GM18508 (cell line): Measurements from ENCODE around the gene NBL1.

Experiments
- ATAC-seq: cut with Tn5 transposase; IDR thresholded peaks from one replicate; pipeline ENCODE4 v1.9.1; 2021; ENCODE audit warnings: moderate number of reproducible peaks; ENCODE audit not compliant: insufficient read depth, unreplicated experiment

The NBL1 gene

DNA sequence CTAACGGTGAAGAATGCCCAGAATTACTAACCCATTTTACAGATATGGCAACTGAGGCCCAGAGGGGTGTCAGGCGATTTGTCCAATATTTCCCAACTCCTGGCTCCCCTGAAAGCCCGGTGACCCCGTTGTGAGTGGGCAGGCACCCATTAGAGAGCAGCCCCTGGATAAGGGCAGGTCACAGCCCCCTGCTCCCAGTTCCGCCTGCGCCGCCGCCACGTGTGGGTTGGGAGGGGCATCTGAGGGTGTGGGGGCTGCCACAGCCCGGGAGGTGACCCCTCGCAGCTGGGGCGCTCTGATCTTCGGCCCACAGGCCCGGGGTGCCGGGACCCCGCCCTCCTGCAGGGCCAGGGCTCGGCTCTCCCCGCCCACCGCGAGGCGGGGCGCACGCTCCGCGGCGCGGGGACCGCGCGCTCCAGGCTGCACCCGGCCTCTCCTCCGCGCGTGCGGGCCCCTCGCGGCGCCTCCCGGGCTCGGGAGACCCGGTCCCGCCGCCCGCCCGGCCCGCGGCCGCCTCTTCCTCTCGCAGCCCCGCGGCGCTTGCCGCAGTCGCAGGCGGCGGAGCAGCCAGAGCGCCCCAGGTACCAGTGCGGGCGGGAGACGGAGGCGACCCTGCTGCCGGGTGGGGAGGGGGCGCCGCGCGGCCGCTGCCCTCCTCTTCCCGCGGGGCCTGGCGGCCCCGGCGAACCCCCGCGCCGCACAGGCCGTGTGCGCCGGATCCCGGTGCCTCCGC is 20.5 kb downstream of the NBL1 start, which contains the start of gene HTR6:
HTR6 (plus strand) TSS at position 423 of the 733 bp plus-strand sequence. CDS start 879 bp downstream, outside the sequence.
- ATAC-seq = no peak

GRCh38 chr1:19665186-19665495 is 21.0 kb downstream of the NBL1 start:
- no peak for ATAC-seq

- no peak for ATAC-seq
Observed at GRCh38 chr1:19665496-19666465, 21.7 kb downstream of the NBL1 start.

- ATAC-seq = no peak
Observed at GRCh38 chr1:19668888-19669287, 24.8 kb downstream of the NBL1 start.

DNA sequence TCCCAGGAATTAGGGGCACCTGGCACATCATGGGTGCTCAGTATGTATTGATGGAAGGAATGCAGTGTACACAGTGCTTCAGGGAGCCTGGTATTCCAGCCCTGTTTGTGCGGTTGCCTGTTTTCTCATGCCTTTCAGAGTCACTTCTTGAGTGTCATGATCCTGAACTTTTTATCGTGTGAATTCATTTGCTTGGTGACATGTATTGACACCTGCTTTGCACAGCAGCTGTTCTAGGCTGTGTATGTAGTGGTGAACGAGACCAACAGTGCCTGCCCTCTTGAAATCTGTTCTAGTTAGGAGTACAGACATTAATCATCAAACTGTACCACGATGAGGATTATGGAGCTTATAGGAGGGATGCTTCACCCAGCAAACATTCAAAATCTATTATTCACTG is 26.7 kb downstream of the NBL1 start:
- ATAC-seq = no peak

DNA sequence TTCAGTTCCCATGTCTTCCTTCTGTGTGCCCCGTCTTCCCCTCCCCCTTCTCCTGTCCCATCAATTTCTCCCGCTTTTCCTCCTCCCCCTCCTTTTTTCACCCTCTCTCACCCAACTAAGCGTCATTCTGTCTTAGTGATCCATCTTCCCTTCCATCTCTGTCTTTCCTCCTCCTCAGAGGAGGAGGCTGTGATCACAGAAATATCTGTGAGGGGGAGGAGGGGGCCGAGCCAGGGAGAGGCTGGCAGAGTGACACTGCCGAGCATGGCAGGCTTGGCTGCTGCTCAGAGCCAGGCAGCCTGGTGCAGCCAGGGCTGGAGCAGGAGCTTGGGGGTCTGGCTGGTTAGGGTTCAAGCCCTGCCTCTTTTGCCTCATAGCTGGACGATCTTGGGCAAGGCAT is 28.1 kb downstream of the NBL1 start:
- ATAC-seq = no peak

DNA sequence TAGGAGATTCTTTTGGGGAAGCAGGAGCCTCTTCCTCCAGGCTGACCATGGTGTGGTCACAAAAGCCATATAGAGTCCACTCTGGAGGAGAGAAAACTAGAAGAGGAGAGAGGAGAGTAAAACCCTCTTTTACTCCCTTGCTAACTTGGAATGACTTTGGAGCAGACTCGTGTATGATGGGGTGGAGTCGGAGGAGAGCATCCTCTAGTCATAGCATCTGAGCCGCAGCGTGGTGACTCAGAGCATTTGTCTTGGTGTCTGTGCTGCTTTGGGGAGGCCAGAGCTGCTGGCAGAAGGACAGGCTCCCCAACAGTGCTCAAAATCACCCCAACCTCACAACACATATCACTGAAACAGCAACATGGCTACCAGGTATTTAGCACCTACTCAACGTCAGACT is 31.7 kb downstream of the NBL1 start:
- no peak for ATAC-seq

GRCh38 chr1:19676438-19676922 is 32.4 kb downstream of the NBL1 start:
- no peak for ATAC-seq

DNA sequence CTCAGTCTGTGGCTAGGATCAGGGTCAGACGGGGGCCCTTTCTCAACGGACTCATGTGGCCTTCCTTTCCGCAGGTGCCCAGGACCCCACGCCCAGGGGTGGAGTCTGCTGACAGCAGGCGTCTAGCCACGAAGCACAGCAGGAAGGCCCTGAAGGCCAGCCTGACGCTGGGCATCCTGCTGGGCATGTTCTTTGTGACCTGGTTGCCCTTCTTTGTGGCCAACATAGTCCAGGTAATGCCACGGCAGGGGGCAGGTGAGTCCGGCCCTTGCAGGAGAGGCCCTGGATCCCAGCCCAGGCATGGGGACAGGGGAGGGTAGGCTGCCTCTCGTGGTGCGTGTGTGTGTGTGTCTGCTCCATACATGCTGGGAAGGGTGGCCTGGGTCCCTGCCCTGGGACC is 34.4 kb downstream of the NBL1 start:
- no peak for ATAC-seq

GRCh38 chr1:19678931-19679453 is 34.9 kb downstream of the NBL1 start:
- no peak for ATAC-seq

DNA sequence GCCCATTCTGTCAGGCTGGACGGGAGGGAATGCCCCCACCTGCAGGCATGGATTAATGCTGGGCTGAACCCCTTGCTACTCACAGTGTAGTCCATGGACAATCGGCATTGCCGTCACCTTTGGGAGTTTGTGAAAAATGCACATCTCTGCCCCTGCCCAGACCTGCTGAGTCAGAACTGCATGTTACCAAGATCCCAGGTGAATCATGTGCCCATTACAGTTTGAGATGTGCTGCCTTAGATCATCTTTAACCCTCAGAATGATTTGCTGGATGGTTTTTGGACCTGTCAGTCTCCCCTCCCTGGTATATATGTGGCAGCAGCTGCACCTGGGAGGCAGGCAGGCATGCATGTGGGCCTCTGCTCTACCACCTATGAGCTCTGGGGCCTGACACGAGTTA is 35.6 kb downstream of the NBL1 start:
- ATAC-seq = no peak

- no peak for ATAC-seq
Observed at GRCh38 chr1:19680644-19681043, 36.5 kb downstream of the NBL1 start.

DNA sequence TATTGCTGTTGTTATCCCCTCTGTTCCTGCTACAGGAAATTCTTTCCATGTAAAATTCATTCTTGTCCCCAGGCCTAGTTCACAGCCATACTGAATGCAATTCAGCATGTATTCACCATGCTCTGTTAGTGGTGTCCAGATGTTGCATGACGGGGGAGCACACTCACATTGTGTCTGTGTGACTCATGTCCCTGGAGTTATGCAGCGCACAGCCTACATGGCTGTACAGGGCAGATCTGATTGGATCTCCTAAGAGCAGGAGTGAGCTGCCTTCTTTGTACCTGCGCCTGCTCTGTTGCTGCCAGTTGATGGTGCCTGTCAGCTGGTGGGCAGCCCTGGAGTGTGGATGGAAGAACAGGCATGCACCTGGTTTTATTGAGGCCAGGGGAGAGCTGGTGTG is 38.1 kb downstream of the NBL1 start:
- ATAC-seq = no peak

DNA sequence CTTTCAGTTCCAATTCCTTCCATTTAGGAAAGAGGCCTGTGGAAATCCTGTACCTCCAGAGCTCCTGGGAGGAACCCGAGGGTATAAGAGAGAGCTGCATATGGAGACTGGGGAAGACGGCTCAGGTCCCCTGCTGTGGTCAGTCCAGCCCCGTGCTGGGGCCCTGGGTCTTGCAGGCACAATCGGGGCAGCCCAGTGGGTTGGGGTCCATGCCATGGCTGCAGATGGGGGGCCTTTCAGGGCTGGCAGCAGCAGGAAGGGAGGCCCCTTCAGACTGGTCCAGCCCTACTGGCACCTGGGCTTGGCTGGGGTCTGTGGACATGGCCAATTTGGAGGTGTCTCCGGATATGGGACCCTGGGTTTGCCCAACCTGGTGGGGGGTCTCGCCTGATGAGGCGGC is 38.8 kb downstream of the NBL1 start:
- ATAC-seq = no peak

- no peak for ATAC-seq
Observed at GRCh38 chr1:19683351-19683750, 39.2 kb downstream of the NBL1 start.

DNA sequence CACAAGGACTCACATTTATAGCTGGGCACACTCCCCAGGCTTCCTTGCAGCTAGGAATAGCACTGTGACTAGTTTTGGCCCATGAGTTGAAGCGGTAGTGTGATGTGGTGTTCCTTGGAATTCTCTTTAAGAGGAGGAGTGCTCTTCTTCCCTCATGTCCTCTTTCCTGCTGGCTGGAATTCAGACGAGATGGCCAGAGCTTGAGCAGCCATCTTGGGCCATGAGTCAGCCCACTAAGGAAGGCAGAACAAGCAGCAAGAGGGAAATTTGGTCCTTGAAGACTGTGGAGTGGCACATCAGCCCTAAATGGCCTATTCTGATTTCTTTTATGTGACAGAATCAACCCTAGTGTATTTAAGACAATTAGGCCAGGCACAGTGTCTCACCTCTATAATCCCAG is 40.6 kb downstream of the NBL1 start:
- ATAC-seq = no peak

GRCh38 chr1:19685994-19686393 is 41.9 kb downstream of the NBL1 start:
- ATAC-seq = no peak

DNA sequence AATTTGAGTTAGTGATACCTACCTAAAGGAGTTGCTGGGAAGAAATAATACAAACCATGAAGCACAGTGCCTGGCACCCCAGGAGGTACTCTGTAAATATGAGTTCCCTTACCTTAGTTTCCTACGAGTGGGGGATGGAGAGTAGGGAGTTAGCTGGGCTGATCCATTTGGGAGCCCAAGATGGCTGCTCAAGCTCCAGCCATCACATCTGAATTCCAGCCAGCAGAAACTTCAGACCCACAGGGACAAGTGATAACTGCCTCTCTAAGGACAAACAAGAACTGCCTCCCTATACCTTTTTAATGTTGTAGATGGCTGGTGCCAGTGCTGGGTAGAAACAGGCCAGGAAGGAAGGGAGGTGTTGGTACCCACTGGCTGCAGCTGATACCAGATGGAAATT is 43.3 kb downstream of the NBL1 start:
- ATAC-seq = no peak

DNA sequence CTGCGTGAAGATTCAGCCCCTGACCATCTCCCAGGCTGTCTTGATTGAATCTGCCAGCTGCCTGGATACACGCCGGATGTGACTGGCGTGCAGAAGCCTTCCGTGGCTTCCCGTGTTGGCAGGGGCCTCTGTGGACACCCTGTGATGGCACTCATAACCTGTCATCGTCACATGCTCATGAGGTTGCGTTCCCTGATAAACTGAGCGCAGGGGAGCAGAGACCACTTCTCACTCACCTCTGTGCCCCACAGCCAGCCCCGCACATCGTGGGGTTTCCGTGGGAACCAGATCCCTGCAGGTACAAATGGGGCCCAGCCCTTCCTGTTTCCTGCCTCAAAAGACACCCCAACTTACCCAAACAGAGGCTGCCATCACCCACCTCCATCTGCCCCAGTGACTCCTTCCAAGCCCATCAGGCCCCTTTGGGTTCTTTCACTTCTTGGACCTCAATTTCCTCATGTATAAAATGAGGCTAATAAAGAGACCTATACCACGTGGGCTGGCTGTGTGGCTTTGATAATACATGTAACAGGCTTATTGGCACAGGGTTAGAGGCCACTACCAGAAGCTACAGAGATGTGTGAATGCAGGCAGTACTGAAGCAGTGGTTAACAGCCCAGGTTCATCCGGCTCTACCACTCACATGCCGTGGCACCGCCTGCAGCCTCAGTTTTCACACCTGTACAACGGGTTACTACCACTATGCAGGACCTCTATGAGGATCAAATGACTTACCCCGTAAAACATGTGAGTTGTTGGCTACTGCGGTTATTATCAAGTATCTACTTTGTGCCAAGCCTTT is 44.1 kb downstream of the NBL1 start:
- ATAC-seq = no peak

DNA sequence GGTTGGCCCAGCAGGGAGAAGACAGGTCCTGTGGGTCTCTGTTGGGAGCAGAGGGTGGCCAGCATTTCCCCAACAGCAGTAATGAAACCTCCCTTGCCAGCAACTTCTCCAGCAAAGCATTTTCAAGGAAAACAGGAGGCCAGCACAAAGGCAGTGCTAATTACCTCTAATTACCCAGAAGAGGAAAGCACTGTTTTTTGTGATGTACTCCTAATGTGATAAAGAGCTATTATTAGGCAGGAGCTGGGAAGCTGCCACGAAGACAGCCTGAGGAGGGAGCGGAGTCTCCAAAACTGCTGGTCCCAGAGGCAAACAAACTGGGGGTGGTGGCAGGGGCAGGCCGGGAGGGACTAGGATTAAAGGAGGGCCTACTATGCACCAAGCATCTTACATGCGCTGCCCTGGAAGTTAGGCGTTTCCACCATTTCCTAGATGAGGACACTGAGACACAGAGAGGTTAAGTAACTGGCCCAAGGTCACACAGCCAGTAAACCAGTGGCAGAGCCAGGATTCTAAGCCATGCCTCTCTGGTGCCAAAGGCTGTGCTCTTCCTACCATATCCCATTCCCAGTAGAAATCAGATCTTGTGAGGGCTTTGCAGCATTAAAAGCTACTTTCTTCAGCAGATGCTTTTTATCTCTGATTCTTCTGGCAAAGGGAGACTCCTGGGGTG is 45.1 kb downstream of the NBL1 start:
- no peak for ATAC-seq
